B cell (primary cell): Measurements from ENCODE around the gene RABEP1. TPM values are rescaled to one million over a fixed set of nuclear protein-coding genes. Genes with fewer than 3 reads are reported as not detected.

Source experiments
- ATAC-seq: fragments of 200-7000 bp; cut with Tn5 transposase; one replicate; pipeline ENCODE4 v1.10.0; 2021; ENCODE audit warnings: low read depth, mild to moderate bottlenecking, moderate number of reproducible peaks, moderate library complexity
- CTCF ChIA-PET: fragments of 350-600 bp; sonication (Branson Sonifier 250); formaldehyde crosslinking; loops from one replicate; lab custom pipeline; 2021; ENCODE audit warnings: antibody characterized with exemption, inconsistent platforms; lab: Charles Lee
- POLR2A ChIA-PET: fragments of 350-600 bp; sonication (Branson Sonifier 250); formaldehyde crosslinking; loops from one replicate; lab custom pipeline; 2021; ENCODE audit warnings: antibody characterized with exemption; lab: Charles Lee
- DNase-seq: peaks from one replicate; pipeline ENCODE4 v3.0.0; 2013
- H2AFZ ChIP-seq: 2 replicates; pipeline ENCODE4 v1.6.1; 2012; ENCODE audit warnings: mild to moderate bottlenecking, low read depth, low read length; ENCODE audit not compliant: insufficient read depth, poor library complexity, severe bottlenecking
- H3K27ac ChIP-seq, 2 donors: 1 replicate in 1 of 2; 2 replicates in 1 of 2; pipeline ENCODE4 v1.5.1; 2012 to 2013; ENCODE audit warnings: low read length in 2 of 2, mild to moderate bottlenecking in 2 of 2, moderate library complexity in 1 of 2
- H3K27me3 ChIP-seq, 4 experiments: fragments of 200-600 bp in 1 of 4; sonication (generic) in 1 of 4; replicated peaks in 1 of 4; 1 replicate in 2 of 4; 2 replicates in 2 of 4; pipeline versions ENCODE4 v1.6.1 to v1.7.0; 2013 to 2016; ENCODE audit warnings: low read length in 3 of 4, mild to moderate bottlenecking in 2 of 4, mixed read lengths in 1 of 4, moderate library complexity in 1 of 4; ENCODE audit not compliant: insufficient read depth in 4 of 4, control insufficient read depth in 3 of 4; ENCODE audit errors: control extremely low read depth in 1 of 4
- H3K36me3 ChIP-seq, 2 experiments: replicated peaks in 1 of 2; 1 replicate in 1 of 2; 2 replicates in 1 of 2; pipeline versions ENCODE4 v1.6.1 to v1.7.1; 2013; ENCODE audit warnings: low read length in 1 of 2; ENCODE audit not compliant: insufficient read depth in 2 of 2, control insufficient read depth in 1 of 2; ENCODE audit errors: control extremely low read depth in 1 of 2, extremely low read depth in 1 of 2
- H3K4me1 ChIP-seq, 2 donors: fragments of 200-600 bp in 1 of 2; sonication (generic) in 1 of 2; 1 replicate in 1 of 2; 2 replicates in 1 of 2; pipeline versions ENCODE4 v1.5.1 to v1.6.1; 2013 to 2017; ENCODE audit warnings: low read length in 2 of 2; ENCODE audit not compliant: control insufficient read depth in 2 of 2, insufficient read depth in 2 of 2
- H3K4me2 ChIP-seq: replicated peaks from 2 replicates; pipeline ENCODE3; 2012; ENCODE audit warnings: mild to moderate bottlenecking, low read depth, low read length; ENCODE audit not compliant: poor library complexity, severe bottlenecking
- H3K4me3 ChIP-seq, 5 experiments: fragments of 200-600 bp in 1 of 5; sonication (generic) in 1 of 5; 1 replicate in 3 of 5; 2 replicates in 2 of 5; pipeline versions ENCODE4 v1.5.1 to v1.7.0; 2011 to 2016; ENCODE audit warnings: low read length in 4 of 5, mild to moderate bottlenecking in 4 of 5, low read depth in 2 of 5, control low read depth in 1 of 5, moderate library complexity in 1 of 5; ENCODE audit not compliant: insufficient read depth in 1 of 5; ENCODE audit errors: control extremely low read depth in 1 of 5, extremely low read depth in 1 of 5
- H3K79me2 ChIP-seq: fragments of 200-600 bp; sonication (generic); one replicate; pipeline ENCODE4 v1.6.0; 2016; ENCODE audit warnings: low read length; ENCODE audit not compliant: control insufficient read depth, insufficient read depth
- H3K9ac ChIP-seq: fragments of 200-600 bp; sonication (generic); 2 replicates; pipeline ENCODE4 v1.6.1; 2017; ENCODE audit warnings: mild to moderate bottlenecking, low read length, moderate library complexity
- H3K9me3 ChIP-seq, 3 donors: one replicate each; pipeline versions ENCODE4 v1.6.1 to v1.7.1; 2013; ENCODE audit warnings: low read length in 2 of 3; ENCODE audit not compliant: control insufficient read depth in 2 of 3, insufficient read depth in 1 of 3; ENCODE audit errors: control extremely low read depth in 1 of 3
- H4K20me1 ChIP-seq: 2 replicates; pipeline ENCODE4 v1.6.0; 2012; ENCODE audit warnings: mild to moderate bottlenecking, low read length; ENCODE audit not compliant: insufficient read depth, control insufficient read depth, poor library complexity, severe bottlenecking
- H3K27ac Mint-ChIP-seq: one replicate; pipeline ENCODE4 v1.8.0; 2021; ENCODE audit warnings: mixed read lengths
- H3K27me3 Mint-ChIP-seq: one replicate; pipeline ENCODE4 v1.8.0; 2021; ENCODE audit warnings: mixed read lengths
- H3K4me1 Mint-ChIP-seq: one replicate; pipeline ENCODE4 v1.8.0; 2021; ENCODE audit warnings: mixed read lengths
- H3K4me3 Mint-ChIP-seq: one replicate; pipeline ENCODE4 v1.8.0; 2021; ENCODE audit warnings: mixed read lengths
- H3K9me3 Mint-ChIP-seq: one replicate; pipeline ENCODE4 v1.8.0; 2022; ENCODE audit warnings: mixed read lengths; ENCODE audit not compliant: insufficient read depth
- CTCF ChIP-seq: fragments of 200-600 bp; IDR thresholded peaks from one replicate; pipeline ENCODE4 v1.8.0; 2022; ENCODE audit warnings: antibody characterized with exemption, mild to moderate bottlenecking
- EZH2 ChIP-seq: IDR thresholded peaks from 2 replicates; pipeline ENCODE4 v1.6.1; 2012; ENCODE audit warnings: borderline replicate concordance, low read depth, mild to moderate bottlenecking, moderate library complexity, low read length; ENCODE audit not compliant: insufficient read depth, poor library complexity, severe bottlenecking
- WGBS: methylation state at CpG from one replicate; pipeline ENCODE4 v1.1.5; 2013; ENCODE audit warnings: missing lambda C conversion rate; ENCODE audit not compliant: insufficient coverage; 5-methylcytosine and 5-hydroxymethylcytosine counted together
- intact Hi-C: fragments of 100-400 bp; cut with micrococcal nuclease; formaldehyde crosslinking; loops from one replicate; pipeline ENCODE4 v1.10.0; 2022
- polyA plus RNA-seq: library from polyadenylated mRNA; depleted of rRNA; stranded (reverse); fragments of >200 nt; gene quantifications from 2 replicates; pipeline ENCODE4 v1.2.3, GENCODE V29; 2012
- total RNA-seq, 2 donors: library from RNA; stranded (reverse); fragments of 120-200 nt in 1 of 2; gene quantifications; 1 replicate in 1 of 2; 2 replicates in 1 of 2; pipeline versions ENCODE4 v1.2.3 to v1.2.4, GENCODE V29; 2013 to 2022

Gene RABEP1
- total and polyA plus RNA-seq, 2 donors (not counting 1 experiment from before 2014, with no cell fraction given), result 24.2 to 86.1 TPM

GRCh38 chr17:5344914-5345313 lies 62.8 kb downstream of the RABEP1 start:
- TF ChIP-seq CTCF, result no peak
- no peak for TF ChIP-seq EZH2
- CTCF ChIA-PET, result no interaction called here
- no peak overlapping the region for H3K4me3 ChIP-seq
- H3K9ac ChIP-seq, result no peak overlapping the region
- peak overlapping the region in 1 of 2 donors; percentile 58 for H3K27ac ChIP-seq
- peaks cover 2 to 46% of the 10 kb centered on the region in 2 experiments for H3K36me3 ChIP-seq
- 70% methylated on average over 2 of the region's 9 CpGs for WGBS
- H3K4me2 ChIP-seq, result no peak overlapping the region
- Mint-ChIP-seq H3K27me3 (no peaks in the 10 kb centered on the region), H3K4me1 (peaks cover 5% of the 10 kb centered on the region), H3K27ac (peak overlapping the region; percentile 71), H3K9me3 (no peaks in the 10 kb centered on the region), H3K4me3 (peak overlapping the region; percentile 12)
- peaks cover 13% of the 10 kb centered on the region for H3K79me2 ChIP-seq
- POLR2A ChIA-PET, result no interaction called here
- H2AFZ ChIP-seq, result no peak overlapping the region
- H3K9me3 ChIP-seq, result no peaks in the 10 kb centered on the region
- H4K20me1 ChIP-seq, result no peaks in the 10 kb centered on the region
- no peaks in the 10 kb centered on the region for H3K27me3 ChIP-seq
- DNase-seq, result peak; percentile 68
- H3K4me1 ChIP-seq, result peaks cover 3 to 6% of the 10 kb centered on the region in 2 donors
- intact Hi-C loops, result no loop called here
- peak; percentile 36 for ATAC-seq

GRCh38 chr17:5352681-5353289 lies 70.7 kb downstream of the RABEP1 start:
- WGBS, result 80% methylated on average over 1 of the region's 4 CpGs
- peak overlapping the region; percentile 12 for H3K27ac Mint-ChIP-seq

More at GRCh38 chr17:5352681-5353289, 70.7 kb downstream of the RABEP1 start:
- H3K79me2 ChIP-seq, result peaks cover 31% of the 10 kb centered on the region
- peaks cover 6 to 75% of the 10 kb centered on the region in 2 experiments for H3K36me3 ChIP-seq
- DNase-seq, result no peak
- H3K9ac ChIP-seq, result no peak overlapping the region
- no peaks in the 10 kb centered on the region for H3K9me3 ChIP-seq
- Mint-ChIP-seq H3K4me1 (no peaks in the 10 kb centered on the region), H3K4me3 (no peak overlapping the region), H3K27me3 (no peaks in the 10 kb centered on the region), H3K9me3 (no peaks in the 10 kb centered on the region)
- no peak for TF ChIP-seq CTCF
- TF ChIP-seq EZH2, result no peak
- H3K27me3 ChIP-seq, result no peaks in the 10 kb centered on the region
- peaks cover 5% of the 10 kb centered on the region for H4K20me1 ChIP-seq
- POLR2A ChIA-PET, result no interaction called here
- H3K27ac ChIP-seq, result no peak overlapping the region
- no peak for ATAC-seq
- no peaks in the 10 kb centered on the region for H3K4me1 ChIP-seq
- intact Hi-C loops, result no loop called here
- CTCF ChIA-PET, result no interaction called here
- H3K4me2 ChIP-seq, result no peak overlapping the region
- H2AFZ ChIP-seq, result no peak overlapping the region
- no peak overlapping the region for H3K4me3 ChIP-seq
